ENCODE results near the gene ASB18. TPM values are rescaled to one million over a fixed set of nuclear protein-coding genes. Genes with fewer than 3 reads are reported as not detected.

Gene ASB18
- total RNA-seq, 3 donors from 2014 or later (not counting 1 experiment from before 2014, with no cell fraction given) = not detected

- H3K9me3 Mint-ChIP-seq = no peaks in the 10 kb centered on the region
- TF ChIP-seq, protein P1, sequence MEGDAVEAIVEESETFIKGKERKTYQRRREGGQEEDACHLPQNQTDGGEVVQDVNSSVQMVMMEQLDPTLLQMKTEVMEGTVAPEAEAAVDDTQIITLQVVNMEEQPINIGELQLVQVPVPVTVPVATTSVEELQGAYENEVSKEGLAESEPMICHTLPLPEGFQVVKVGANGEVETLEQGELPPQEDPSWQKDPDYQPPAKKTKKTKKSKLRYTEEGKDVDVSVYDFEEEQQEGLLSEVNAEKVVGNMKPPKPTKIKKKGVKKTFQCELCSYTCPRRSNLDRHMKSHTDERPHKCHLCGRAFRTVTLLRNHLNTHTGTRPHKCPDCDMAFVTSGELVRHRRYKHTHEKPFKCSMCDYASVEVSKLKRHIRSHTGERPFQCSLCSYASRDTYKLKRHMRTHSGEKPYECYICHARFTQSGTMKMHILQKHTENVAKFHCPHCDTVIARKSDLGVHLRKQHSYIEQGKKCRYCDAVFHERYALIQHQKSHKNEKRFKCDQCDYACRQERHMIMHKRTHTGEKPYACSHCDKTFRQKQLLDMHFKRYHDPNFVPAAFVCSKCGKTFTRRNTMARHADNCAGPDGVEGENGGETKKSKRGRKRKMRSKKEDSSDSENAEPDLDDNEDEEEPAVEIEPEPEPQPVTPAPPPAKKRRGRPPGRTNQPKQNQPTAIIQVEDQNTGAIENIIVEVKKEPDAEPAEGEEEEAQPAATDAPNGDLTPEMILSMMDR (IDR thresholded peaks at IDR 0.05) = no peak
- Histone ChIP-seq H3K4me1 (ENCODE audit: control insufficient read depth, insufficient read depth, low read length) (peaks cover 13% of the 10 kb centered on the region), H3K27ac (ENCODE audit: low read length) (no peak overlapping the region), H3K4me3 (ENCODE audit: low read length) (no peak overlapping the region), H3K36me3 (ENCODE audit: control insufficient read depth, insufficient read depth, low read length) (no peaks in the 10 kb centered on the region), H3K27me3 (ENCODE audit: control insufficient read depth, insufficient read depth, low read length) (peaks cover 53% of the 10 kb centered on the region), H3K9me3 (ENCODE audit: control insufficient read depth, insufficient read depth, low read length) (no peaks in the 10 kb centered on the region)
- no peak overlapping the region for H3K4me3 Mint-ChIP-seq
- ATAC-seq (no peak), DNase-seq (no peak)
- H3K27me3 Mint-ChIP-seq (ENCODE audit: low read depth in 2 of 2) = peaks cover 55 to 66% of the 10 kb centered on the region in 2 donors
- no peaks in the 10 kb centered on the region for H3K36me3 Mint-ChIP-seq
- H3K4me1 Mint-ChIP-seq = peaks cover 5 to 6% of the 10 kb centered on the region in 2 donors
- 4% methylated on average over 18 of the region's 23 CpGs for WGBS (ENCODE audit: insufficient coverage)
- H3K27ac Mint-ChIP-seq = no peak overlapping the region
- intact Hi-C loops (cut with micrococcal nuclease) = no loop called here
Measured at GRCh38 chr2:236173729-236174607, 90.2 kb downstream of the ASB18 start.

DNA sequence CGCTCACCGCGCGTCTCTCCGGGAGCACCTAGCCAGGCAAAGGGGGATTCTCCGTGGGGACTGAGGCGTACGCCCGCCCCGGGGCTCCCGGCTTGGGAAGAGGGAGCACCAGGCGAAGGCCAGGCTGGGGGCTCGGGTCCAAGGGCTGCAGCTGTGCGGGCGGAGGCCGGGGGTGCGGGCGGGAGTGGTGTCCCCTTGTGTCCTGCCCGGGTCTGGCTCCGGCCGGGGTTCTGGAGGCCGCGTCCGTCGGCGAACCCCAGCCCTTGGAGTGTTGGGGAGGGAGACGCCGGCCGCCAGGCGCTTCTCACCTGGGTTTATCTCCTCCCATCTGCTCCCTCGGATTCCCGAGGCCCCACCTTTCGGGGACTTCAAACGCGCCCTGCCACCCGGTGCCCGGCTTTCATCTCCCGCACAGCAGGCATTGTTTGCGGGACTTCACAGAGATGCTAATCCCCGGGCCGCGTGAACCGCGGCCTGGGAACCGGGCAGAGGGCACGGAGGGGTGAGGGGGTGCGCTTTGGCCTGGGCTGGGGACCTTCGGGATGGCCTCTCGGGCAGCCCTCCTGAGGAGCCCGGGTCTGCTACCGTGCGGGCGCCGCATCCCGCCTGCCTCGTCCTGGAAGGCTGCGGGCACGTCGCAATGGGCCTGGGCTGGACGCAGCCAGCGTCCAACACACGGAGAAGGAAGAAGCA lies 91.0 kb downstream of the ASB18 start:
- no peak for ATAC-seq
- no peaks in the 10 kb centered on the region for H3K36me3 ChIP-seq (ENCODE audit: control insufficient read depth, insufficient read depth, low read length)
- no peaks in the 10 kb centered on the region for H3K9me3 ChIP-seq (ENCODE audit: control insufficient read depth, insufficient read depth, low read length)
- H3K4me3 ChIP-seq (ENCODE audit: low read length) = no peak overlapping the region
- no peak for DNase-seq
- Mint-ChIP-seq H3K9me3 (no peaks in the 10 kb centered on the region), H3K27ac (no peak overlapping the region), H3K27me3 (ENCODE audit: low read depth in 2 of 2) (peaks cover 49 to 61% of the 10 kb centered on the region in 2 donors), H3K4me1 (peaks cover 1 to 3% of the 10 kb centered on the region in 2 donors), H3K4me3 (no peak overlapping the region), H3K36me3 (no peaks in the 10 kb centered on the region)
- TF ChIP-seq, protein P1 (IDR thresholded peaks at IDR 0.05) = no peak
- H3K27ac ChIP-seq (ENCODE audit: low read length) = no peak overlapping the region
- peaks cover 6% of the 10 kb centered on the region for H3K4me1 ChIP-seq (ENCODE audit: control insufficient read depth, insufficient read depth, low read length)
- H3K27me3 ChIP-seq (ENCODE audit: control insufficient read depth, insufficient read depth, low read length) = peaks cover 49% of the 10 kb centered on the region
- intact Hi-C loops (cut with micrococcal nuclease) = no loop called here
- 10% methylated on average over 62 of the region's 62 CpGs for WGBS (ENCODE audit: insufficient coverage)

DNA sequence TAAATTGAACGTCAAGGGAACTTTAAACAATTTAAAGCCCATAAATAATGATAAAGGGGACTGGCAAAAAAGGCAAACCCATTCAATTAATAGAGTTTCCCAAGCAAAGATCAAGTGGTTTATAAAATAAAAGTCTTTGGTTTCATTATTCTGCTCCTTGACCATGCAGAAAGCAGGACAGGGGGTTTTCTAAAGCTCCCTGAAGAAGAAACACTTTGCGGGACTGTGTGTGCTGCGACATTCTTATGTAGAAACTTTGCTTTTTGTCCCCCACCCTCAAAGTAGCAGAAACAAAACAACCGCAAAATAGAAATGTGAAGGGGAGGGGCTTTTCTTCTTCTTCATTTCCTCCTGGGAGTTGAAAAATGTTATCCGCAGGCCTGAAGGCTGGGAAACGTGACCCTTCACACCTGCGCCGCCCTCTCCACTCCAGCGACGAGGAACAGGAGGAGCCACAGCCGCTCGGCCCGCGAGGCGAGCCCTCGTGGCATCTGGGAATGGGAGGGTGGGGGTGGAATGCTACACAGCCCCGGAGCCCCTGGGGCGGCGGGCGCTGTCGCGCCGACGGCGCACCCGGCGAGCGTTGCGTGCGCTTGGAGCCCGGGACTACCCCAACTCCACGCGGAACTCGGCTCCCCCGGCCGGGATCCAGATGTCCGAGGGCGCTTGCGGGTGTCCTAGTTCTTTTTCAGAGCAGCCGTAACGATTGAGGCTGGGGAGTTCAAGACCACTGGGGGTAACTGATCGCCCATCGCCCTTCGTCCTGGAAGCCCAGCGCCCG lies 91.8 kb downstream of the ASB18 start:
- intact Hi-C loops (cut with micrococcal nuclease) = no loop called here
- H3K27ac ChIP-seq (ENCODE audit: low read length) = no peak overlapping the region
- TF ChIP-seq, protein P1 (IDR thresholded peaks at IDR 0.05) = no peak
- Mint-ChIP-seq H3K27me3 (ENCODE audit: low read depth in 2 of 2) (peaks cover 49 to 60% of the 10 kb centered on the region in 2 donors), H3K4me1 (no peaks in the 10 kb centered on the region), H3K27ac (no peak overlapping the region), H3K4me3 (no peak overlapping the region), H3K9me3 (no peaks in the 10 kb centered on the region), H3K36me3 (no peaks in the 10 kb centered on the region)
- DNase-seq (no peak), ATAC-seq (no peak)
- no peak overlapping the region for H3K4me3 ChIP-seq (ENCODE audit: low read length)
- H3K9me3 ChIP-seq (ENCODE audit: control insufficient read depth, insufficient read depth, low read length) = no peaks in the 10 kb centered on the region
- no peaks in the 10 kb centered on the region for H3K36me3 ChIP-seq (ENCODE audit: control insufficient read depth, insufficient read depth, low read length)
- H3K27me3 ChIP-seq (ENCODE audit: control insufficient read depth, insufficient read depth, low read length) = peaks cover 44% of the 10 kb centered on the region
- 7% methylated on average over 45 of the region's 46 CpGs for WGBS (ENCODE audit: insufficient coverage)
- no peaks in the 10 kb centered on the region for H3K4me1 ChIP-seq (ENCODE audit: control insufficient read depth, insufficient read depth, low read length)
